Loucy (cell line): ENCODE results near the gene RPL31.

ENCODE experiments used
- H2AFZ ChIP-seq: fragments of 200-600 bp; sonication (generic); 2 replicates; pipeline ENCODE4 v1.6.0; 2016; ENCODE audit warnings: antibody characterized with exemption, mild to moderate bottlenecking, low read length, moderate library complexity
- H3F3A ChIP-seq: fragments of 200-600 bp; 2 replicates; pipeline ENCODE4 v1.6.0; 2016; ENCODE audit warnings: antibody characterized with exemption, low read depth, mild to moderate bottlenecking
- H3K27me3 ChIP-seq: fragments of 200-600 bp; sonication (generic); 2 replicates; pipeline ENCODE4 v1.6.1; 2014; ENCODE audit warnings: low read length, mild to moderate bottlenecking; ENCODE audit not compliant: insufficient read depth, poor library complexity, severe bottlenecking
- H3K36me3 ChIP-seq: fragments of 200-600 bp; sonication (generic); 2 replicates; pipeline ENCODE4 v1.6.1; 2016; ENCODE audit warnings: low read length; ENCODE audit not compliant: insufficient read depth
- H3K4me1 ChIP-seq: fragments of 200-600 bp; sonication (generic); 2 replicates; pipeline ENCODE4 v1.5.1; 2014; ENCODE audit warnings: low read length, mild to moderate bottlenecking; ENCODE audit not compliant: insufficient read depth, poor library complexity, severe bottlenecking
- H3K4me2 ChIP-seq: fragments of 200-600 bp; sonication (generic); 2 replicates; pipeline ENCODE4 v1.6.0; 2014; ENCODE audit warnings: antibody characterized with exemption, low read length, low read depth, mild to moderate bottlenecking; ENCODE audit not compliant: poor library complexity, severe bottlenecking
- H3K4me3 ChIP-seq: fragments of 200-600 bp; sonication (generic); 2 replicates; pipeline ENCODE4 v1.5.1; 2014; ENCODE audit warnings: low read length, mild to moderate bottlenecking, mixed read lengths; ENCODE audit not compliant: poor library complexity, severe bottlenecking
- H3K79me2 ChIP-seq: fragments of 200-600 bp; sonication (generic); 2 replicates; pipeline ENCODE4 v1.6.1; 2014; ENCODE audit warnings: low read length; ENCODE audit not compliant: insufficient read depth
- H3K9ac ChIP-seq: fragments of 200-600 bp; sonication (generic); 2 replicates; pipeline ENCODE4 v1.6.0; 2014; ENCODE audit warnings: mild to moderate bottlenecking, low read depth, low read length, moderate library complexity; ENCODE audit not compliant: poor library complexity, severe bottlenecking
- H3K9me2 ChIP-seq: fragments of 200-600 bp; sonication (generic); replicated peaks from 2 replicates; pipeline ENCODE4 v1.6.1; 2016; ENCODE audit warnings: low read depth, low read length, mixed read lengths
- H3K9me3 ChIP-seq: fragments of 200-600 bp; sonication (generic); 2 replicates; pipeline ENCODE4 v1.6.1; 2014; ENCODE audit warnings: mild to moderate bottlenecking, antibody characterized with exemption, low read length, low read depth; ENCODE audit not compliant: insufficient read depth
- H4K20me1 ChIP-seq: fragments of 200-600 bp; sonication (generic); 2 replicates; pipeline ENCODE4 v1.6.0; 2014; ENCODE audit warnings: antibody characterized with exemption, low read length, mild to moderate bottlenecking; ENCODE audit not compliant: insufficient read depth, poor library complexity, severe bottlenecking
- CTCF ChIP-seq: fragments of 200-600 bp; sonication (generic); conservative IDR thresholded peaks from 2 replicates; pipeline ENCODE4 v1.5.1; 2014; ENCODE audit warnings: mild to moderate bottlenecking, antibody characterized with exemption, low read length
- EZH2phosphoT487 ChIP-seq: fragments of 200-600 bp; IDR thresholded peaks from 2 replicates; pipeline ENCODE4 v1.6.1; 2018; ENCODE audit warnings: antibody characterized with exemption, mild to moderate bottlenecking, moderate library complexity, borderline replicate concordance

RPL31 gene

DNA sequence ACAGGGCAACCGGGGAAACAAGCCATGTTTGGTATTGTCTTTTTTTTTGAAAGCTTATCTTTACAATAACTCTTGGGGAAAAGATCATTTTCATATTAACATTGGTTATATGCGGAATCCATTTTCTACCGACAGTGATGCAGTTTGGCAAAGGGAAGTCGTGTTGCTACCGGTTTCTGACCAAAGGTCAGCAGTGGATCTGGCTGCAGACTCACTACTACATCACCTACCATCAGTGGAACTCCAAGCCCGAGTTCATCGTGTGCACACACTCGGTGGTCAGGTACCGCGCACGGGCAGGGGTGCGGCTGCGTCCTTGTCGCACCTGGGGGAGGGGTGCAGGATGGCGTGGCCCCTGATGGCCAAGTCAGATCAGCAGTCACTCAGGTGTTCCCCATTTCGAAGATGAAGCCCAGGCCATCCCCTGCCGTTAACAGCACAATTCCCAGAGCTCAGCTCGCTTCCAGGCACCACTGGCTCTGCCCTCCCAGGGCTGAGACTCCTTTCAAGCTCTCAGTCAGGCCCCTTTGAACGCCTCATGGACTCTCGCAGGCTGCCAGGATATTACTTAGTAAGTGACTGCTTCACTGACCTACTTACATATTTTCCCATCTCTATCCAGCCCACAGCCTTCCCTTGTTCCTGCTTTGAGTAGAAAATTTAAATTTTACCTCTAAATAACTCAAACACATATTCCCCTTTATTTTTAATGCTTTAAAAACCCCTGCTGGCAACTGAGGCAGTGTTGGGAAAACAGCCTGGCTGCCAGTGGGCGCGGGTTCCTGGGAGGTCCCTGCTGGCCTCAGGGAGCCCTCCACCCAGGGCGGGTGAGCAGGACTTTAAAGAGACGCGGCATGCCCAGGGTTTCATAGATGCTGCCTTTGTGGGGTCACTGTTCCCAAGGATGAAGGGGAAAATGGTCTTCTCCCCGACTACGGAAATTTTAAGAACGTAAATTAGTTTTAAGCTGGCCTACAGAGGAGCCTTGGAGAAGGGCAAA, 33.6 kb upstream of the RPL31 start:
- Histone ChIP-seq H3K79me2 (no peaks in the 10 kb centered on the region), H3K27me3 (no peaks in the 10 kb centered on the region), H3K36me3 (no peaks in the 10 kb centered on the region), H3K4me3 (no peak overlapping the region), H3K9me2 (no peaks in the 10 kb centered on the region), H3F3A (no peaks in the 10 kb centered on the region), H4K20me1 (no peaks in the 10 kb centered on the region), H3K4me1 (no peaks in the 10 kb centered on the region), H3K4me2 (no peak overlapping the region), H2AFZ (no peak overlapping the region), H3K9me3 (no peaks in the 10 kb centered on the region), H3K9ac (no peak overlapping the region)
- TF ChIP-seq CTCF, result no peak
- no peak for TF ChIP-seq EZH2phosphoT487

- Histone ChIP-seq H3K9me3 (no peaks in the 10 kb centered on the region), H3K4me2 (no peak overlapping the region), H2AFZ (no peak overlapping the region), H3K4me1 (no peaks in the 10 kb centered on the region), H3K9ac (no peak overlapping the region), H3K36me3 (no peaks in the 10 kb centered on the region), H3K79me2 (no peaks in the 10 kb centered on the region), H3K4me3 (no peak overlapping the region), H3K27me3 (no peaks in the 10 kb centered on the region), H3F3A (no peaks in the 10 kb centered on the region), H4K20me1 (no peaks in the 10 kb centered on the region), H3K9me2 (no peaks in the 10 kb centered on the region)
- TF ChIP-seq CTCF (no peak), EZH2phosphoT487 (no peak)
Measured at GRCh38 chr2:100969998-100970397, 32.1 kb upstream of the RPL31 start.

GRCh38 chr2:100971221-100971620, 30.9 kb upstream of the RPL31 start:
- no peaks in the 10 kb centered on the region for H3K36me3 ChIP-seq
- no peaks in the 10 kb centered on the region for H3K9me2 ChIP-seq
- H4K20me1 ChIP-seq, result no peaks in the 10 kb centered on the region
- H3K27me3 ChIP-seq, result no peaks in the 10 kb centered on the region
- H3K4me2 ChIP-seq, result no peak overlapping the region
- H2AFZ ChIP-seq, result no peak overlapping the region
- H3K4me1 ChIP-seq, result no peaks in the 10 kb centered on the region
- no peaks in the 10 kb centered on the region for H3K9me3 ChIP-seq
- TF ChIP-seq EZH2phosphoT487, result no peak
- no peak for TF ChIP-seq CTCF
- no peaks in the 10 kb centered on the region for H3K79me2 ChIP-seq
- no peaks in the 10 kb centered on the region for H3F3A ChIP-seq
- H3K4me3 ChIP-seq, result no peak overlapping the region
- no peak overlapping the region for H3K9ac ChIP-seq
